NCI-H524 (cell line): Measurements from ENCODE around the gene PRKCA.

Source experiments
- DNase-seq, 2 experiments: peaks; one replicate each; lab custom pipeline; 2025; lab: John Stamatoyannopoulos, UW

The PRKCA gene

GRCh38 chr17:66655461-66655860, 353.0 kb downstream of the PRKCA start:
- no peak for DNase-seq

DNA sequence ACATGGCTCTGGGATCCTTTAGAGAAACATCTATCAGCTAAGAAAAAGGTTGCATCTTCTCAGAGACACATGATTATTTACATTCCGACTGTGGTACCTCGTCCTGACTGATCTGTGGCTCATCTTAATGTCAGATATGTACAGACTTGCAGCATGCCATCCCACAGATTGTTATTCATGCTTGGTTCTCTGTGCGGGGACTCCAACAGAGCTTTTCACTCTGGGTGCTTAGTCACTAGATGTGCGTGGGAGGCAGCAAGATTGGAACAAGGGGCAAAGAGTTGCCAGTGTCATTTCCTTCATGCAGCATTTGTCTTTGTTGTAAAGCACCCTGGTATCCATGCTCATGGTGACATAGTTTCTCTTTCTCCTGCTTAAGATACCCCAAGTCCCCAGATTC, 353.4 kb downstream of the PRKCA start:
- no peak for DNase-seq

DNA sequence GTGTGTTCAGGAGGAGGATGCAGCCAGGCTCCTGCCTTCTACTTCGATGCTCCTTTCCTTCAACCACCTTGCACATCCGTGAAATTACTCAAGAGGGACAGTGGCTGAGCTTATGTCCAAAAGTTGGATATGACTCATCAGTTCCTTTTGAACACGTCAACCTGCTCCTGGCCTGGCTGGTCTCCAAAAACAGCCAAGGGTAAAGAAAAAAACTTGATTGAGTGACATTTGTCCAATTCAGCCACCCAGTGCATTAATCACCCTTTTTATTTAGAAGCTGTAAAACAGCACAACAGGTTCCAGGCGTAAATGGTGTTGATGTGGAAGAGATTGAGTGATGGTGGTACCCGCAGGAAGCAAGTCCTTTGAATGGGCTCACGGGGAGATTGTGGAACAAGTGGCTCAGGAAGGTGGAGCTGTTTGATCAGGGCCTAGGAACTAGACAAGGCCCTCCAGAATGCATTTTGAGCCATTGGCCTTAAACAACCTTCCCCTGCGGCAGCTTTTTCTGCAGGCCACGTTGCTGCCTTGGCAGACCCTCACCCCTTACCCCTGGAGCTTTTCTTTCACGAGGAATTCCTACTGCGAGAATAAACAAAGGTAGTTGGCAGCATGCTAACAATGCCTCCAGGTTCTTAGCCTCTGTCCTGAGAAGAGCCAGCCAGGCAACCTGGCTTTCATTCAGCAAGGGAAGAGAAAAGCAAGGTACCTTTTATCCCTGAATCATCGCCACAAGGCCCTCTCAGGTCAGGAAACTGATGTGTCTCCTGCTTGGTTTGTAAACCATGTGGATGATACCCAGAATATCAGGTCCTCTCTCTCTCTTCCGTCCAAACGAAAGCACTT, 359.2 kb downstream of the PRKCA start:
- no peak for DNase-seq

DNA sequence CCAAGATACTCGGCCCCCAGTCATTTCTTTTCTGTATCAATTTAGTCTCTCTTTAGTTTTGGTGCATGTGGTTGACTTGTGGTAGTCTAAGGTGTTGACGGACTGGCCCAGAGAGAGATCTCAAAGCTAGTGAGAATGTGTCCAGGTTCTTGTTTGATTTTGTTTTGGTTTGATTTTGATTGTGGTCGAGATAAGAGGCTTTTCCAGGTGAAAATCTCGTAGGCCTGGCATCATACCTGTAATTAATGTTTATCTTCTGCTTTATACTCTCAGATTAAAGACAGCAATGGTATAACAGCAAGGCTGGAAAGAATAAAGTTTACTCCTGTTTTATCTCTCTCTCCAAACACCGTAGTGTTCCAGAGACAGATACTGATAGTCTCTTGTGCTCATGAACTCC, 360.1 kb downstream of the PRKCA start:
- DNase-seq: no peak

DNA sequence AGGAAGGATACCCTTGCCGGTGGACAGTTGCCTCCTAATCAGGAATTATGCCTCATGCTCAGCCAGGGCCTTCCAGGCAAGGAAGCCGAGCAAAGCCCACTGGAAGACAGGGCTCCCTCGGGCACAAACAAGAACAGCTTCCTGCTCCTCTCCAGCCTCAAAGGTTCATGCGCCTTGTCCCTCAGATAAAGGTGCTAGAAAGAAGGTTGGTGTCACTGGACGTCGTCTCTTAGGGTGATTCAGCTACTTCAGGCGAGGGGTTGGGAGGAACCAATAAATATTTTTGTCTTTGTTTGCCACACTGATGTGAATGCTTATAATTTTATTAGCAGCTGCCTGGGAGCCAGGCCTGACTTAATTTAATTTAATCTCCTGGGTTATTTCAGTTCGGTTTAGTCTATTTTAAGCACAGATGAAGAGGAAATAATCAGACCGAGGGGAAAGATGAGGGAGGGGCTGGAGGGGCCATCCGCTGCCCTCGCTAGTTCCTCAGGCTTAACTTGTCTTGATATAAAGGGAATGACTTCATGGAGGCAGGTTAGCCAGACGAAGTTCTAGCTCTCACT, 360.7 kb downstream of the PRKCA start:
- DNase-seq: no peak

- DNase-seq: no peak
Measured at GRCh38 chr17:66664336-66664735, 361.9 kb downstream of the PRKCA start.

DNA sequence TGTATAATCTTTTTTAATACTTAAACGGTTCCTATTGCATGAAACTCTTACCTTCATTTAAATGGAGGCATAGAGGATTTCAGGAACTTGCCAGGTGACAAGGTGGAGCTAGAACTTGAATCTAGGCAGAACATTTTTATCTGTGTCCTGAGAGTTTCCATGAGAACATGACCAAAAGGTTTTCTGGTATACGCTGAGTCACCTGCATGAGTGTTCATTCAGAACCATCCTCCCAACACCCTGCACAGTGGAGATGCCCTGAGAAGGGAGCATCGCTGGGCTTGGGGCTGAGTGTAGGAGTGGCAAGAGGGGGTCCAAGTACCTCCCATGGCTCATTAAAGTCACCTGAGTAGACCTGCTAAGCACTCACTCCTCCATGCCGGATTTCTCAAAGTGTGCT, 362.8 kb downstream of the PRKCA start:
- no peak for DNase-seq

- DNase-seq: no peak
Measured at GRCh38 chr17:66667090-66667489, 364.7 kb downstream of the PRKCA start.

DNA sequence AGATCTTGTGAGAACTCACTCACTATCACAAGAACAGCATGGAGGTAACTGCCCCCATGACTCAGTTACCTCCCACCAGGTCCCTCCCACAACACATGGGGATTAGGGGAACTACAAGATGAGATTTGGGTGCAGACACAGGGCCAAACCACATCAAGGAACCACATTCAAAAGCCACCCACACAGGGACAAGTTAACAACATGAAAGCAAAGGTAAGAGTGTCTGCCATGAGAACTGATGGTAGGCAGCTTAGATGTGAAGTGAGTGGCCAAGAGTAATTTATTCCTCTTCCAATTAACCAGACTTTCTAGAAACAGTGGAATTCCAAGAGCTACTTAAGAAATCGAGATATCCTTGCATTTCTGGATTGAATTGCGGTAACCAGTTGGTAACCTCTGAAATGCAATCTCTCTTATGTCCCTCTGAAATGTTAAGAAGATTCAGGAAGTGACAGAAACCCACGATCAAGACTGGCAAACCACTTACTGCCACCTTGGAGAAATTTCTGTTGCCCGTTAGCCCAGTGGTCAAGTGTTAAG, 365.1 kb downstream of the PRKCA start:
- no peak for DNase-seq

DNA sequence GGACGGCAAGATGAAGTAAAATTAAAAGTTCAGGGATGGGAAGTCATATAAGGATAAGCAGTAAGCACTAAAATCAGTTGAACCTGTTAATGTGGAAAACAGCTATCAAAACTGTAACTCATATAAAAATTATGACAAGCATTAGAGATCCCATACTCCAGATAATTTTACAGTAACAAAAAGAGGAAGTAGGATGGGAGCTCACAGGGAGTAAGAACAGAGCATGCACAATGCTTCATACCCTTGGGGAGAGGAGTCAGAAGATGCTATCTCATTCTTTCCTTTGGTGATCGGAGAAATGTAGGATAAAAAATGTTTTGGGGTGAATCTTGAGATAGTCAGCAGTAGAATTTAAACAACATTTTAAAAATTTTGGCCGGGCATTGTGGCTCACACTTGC, 367.8 kb downstream of the PRKCA start:
- no peak for DNase-seq

GRCh38 chr17:66671156-66671555, 368.7 kb downstream of the PRKCA start:
- no peak for DNase-seq

DNA sequence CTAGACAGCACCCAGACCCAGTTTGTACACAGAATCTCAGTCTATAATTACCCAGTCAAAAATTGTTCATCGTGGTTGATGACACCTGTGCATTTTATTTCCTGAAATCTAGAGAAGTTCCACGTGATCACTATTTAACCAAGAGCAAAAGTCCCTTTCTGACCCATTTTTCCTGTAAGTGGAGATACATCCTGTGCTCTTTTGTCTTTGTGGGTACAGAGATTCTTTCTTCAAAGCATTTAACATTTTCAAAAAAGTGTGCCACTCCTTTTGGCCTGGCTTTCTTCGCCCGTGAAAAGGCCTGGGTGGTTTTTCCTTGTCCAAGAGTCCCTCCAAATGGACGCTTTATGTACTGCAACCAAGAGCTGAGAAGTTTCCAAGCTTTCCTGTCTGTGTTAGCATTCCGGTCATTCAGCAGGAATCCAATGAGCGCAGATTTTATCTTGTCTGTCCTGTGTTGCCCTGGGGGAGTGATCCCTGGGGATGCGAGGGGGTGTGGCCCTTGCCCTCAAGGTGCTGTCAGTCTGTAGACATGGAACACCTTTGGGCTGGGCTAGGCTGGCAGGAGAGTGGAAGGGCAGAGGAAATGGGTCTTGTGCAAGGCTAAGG, 371.4 kb downstream of the PRKCA start:
- DNase-seq: peak; percentile 39 to 70

DNA sequence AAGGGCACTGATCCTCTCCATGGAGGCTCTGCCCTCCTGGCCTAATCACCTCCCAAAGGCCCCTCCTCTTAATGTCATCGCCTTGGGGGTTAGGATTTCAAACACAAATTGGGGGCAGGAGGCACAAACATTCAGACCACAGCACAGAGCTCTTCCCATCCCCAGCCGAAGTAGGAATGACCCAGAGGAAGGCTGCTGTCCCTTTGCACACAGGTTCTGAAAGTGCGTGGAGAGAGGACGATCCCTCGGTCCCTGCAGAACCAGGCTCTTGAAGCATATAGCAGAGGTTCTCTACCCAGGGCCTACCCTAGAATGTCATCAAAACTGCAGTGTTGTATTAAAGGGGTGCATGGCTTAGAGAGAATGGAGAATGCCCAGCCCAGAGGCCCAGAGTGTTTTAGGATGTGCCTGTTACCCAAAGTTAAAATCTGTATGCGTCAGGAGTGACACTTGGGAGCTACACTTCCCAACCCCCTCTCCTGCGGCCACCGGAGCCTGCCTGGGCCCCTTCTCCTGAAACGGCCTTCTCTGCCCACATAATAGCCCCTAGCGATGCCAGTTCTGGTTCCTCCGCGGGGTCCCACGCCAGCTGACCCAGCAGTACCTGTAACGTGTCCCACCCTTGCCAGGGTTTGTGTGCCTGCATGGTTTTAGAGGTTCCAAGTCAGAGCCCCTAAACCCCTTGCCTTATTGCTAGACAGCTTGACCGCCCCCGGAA, 373.0 kb downstream of the PRKCA start:
- DNase-seq: no peak

DNA sequence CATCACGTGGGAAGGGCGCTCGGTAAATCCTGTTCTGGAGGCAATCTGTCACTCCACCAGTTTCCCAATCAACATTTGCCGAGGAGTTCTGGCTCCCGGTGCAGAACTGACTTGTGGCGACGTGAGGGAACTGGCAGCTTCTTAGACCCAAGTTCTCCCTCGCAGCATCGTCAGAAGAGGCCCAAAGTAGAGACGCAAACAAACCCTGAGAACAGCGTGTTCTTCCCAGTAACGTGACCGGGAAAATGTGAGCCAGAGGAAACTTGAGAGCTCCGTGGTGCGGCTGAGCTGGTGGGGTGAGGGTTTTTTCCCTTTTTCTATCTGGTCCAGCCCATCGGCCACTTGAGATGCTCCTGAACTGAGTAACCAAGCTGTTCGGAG, 373.6 kb downstream of the PRKCA start:
- DNase-seq: peak; percentile 74 to 89

- no peak for DNase-seq
Measured at GRCh38 chr17:66676421-66676820, 374.0 kb downstream of the PRKCA start.

GRCh38 chr17:66677201-66677981, 375.0 kb downstream of the PRKCA start:
- no peak for DNase-seq

DNA sequence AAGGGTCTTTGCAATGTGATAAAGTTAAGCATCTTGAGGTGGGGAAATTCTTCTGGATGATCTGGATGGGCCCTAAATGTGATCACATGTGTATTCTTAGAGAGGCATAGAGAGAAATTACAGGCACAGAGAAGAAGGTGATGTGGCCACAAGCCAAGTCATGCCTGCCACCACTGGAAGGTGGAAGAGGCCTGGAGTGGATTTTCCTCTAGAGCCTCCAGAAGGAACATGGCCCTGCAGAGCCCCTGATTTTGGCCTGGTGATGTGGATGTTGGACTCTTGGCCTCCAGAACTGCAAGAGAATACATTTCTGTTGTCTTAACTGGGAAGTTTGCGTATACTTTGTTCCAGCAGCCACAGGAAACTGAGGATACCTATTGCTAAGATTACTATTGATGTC, 375.6 kb downstream of the PRKCA start:
- DNase-seq: no peak

DNA sequence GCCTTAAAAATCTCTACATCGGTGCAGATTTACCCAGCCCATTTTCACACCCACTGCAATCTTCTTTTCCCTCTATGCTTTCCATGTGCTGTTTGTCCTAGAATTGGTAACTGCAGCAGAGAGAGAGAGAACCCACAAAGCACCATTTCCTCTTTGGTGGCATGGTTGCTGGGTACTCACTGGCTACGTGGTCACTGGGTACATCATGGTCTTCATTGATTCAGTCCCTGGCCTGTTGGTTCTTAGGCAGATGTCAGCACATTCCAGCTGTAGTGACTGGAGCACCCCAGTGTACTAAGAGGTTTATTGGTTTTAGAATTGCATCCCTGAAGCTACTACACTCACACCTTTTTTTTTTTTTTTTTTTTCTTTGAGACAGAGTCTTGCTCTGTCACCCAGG, 376.4 kb downstream of the PRKCA start:
- no peak for DNase-seq

DNA sequence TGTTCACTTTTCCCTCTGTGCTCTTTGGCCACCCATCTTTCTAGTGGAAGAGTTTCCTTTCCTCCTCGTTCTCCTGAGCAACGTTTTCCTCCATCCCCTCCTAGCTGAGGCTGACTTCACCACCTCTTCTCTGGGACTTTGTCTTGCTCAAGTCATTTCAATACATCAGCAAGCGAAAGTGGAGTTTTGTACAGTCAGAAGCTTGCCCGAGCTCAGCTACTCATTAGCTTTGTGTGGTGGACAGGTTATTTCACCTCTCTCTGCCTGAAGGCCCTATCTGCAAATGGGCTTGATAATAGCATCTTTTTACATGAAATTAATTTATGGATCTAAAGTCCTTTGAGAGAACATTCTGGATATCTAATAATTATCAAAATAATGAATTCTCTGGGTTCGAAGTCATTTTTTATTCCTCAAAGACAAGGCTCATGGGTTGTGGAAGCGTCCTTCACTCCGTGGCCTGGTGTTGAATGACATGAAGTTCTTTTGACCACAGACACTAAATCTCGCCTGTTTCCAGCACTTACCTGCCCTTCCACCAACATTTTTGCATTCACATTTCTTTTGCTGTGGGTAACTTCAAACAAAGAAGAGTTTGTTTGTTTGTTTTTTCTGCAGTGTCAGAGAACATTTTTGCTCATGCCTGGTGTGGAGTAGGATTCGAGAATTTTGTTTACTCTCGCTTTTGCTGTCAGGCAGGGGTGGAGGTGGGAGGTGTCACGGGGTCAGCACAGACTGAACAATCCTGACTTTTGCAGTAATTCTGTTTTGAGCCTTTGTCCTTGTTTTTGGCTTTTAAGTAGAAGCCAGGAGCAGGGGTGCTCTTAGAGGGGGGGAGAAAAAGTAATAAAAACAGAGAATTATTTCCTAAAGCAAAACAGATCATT, 377.5 kb downstream of the PRKCA start:
- no peak for DNase-seq

DNA sequence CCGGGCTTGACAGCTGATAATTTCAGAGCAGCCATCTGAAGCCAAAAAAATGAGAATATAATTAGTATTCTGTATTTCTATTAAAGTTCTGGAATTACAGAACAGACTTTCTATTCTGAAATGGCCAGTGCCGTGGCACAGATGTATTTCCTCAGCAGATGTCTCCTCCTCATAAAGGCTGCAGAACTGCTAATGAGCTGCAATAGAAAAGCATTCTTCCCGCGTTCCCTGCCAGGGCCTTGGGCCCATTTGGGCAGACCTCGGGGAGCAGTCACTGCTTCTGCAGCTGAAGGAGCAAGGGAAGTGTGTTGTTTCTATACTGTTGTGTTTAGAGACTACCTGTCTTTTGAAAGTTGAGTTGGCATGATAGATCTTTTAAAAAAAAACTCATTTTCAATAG, 379.9 kb downstream of the PRKCA start:
- peak in 1 of 2 experiments; percentile 16 for DNase-seq

DNA sequence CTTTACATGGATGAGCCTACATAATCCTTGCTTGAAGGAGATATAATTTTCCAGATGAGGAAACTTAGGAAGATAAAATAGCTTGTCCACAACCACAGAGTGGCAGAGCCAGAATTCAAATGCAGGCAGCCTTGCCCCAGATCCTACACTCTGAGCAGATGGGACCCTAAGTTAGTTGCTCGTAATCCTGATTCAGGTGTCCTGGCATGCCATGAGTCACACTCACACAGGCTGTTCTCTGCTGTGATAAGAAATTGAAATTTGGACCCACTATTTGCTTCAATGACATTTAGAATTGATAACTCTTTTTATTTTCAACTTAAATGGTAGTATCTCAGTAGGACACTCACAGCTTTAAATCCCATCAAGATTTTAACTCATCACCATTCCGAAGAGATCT, 381.8 kb downstream of the PRKCA start:
- DNase-seq: no peak
